ENCODE results near the gene HOXC9.

DNA sequence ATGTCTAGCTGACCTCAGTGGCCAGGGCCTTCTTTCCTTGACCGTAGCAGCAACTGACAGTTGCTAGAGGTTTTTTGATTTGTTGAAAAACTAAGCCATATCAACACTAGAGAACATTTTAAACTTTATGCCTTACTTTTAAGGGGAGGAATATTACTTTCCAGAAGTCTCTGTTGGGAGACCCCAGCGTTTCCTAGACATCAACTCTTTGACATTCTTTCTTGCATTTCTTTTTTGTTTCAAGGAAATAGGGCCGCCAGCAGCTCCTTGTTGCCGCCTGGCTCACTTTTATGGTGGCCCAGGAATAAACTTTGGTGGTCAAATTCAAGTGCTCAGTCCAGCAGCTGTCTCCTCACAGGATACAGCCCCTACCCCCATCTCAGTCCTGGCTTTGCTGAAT, 29.5 kb upstream of the HOXC9 start:
- TF ChIP-seq, protein P1, sequence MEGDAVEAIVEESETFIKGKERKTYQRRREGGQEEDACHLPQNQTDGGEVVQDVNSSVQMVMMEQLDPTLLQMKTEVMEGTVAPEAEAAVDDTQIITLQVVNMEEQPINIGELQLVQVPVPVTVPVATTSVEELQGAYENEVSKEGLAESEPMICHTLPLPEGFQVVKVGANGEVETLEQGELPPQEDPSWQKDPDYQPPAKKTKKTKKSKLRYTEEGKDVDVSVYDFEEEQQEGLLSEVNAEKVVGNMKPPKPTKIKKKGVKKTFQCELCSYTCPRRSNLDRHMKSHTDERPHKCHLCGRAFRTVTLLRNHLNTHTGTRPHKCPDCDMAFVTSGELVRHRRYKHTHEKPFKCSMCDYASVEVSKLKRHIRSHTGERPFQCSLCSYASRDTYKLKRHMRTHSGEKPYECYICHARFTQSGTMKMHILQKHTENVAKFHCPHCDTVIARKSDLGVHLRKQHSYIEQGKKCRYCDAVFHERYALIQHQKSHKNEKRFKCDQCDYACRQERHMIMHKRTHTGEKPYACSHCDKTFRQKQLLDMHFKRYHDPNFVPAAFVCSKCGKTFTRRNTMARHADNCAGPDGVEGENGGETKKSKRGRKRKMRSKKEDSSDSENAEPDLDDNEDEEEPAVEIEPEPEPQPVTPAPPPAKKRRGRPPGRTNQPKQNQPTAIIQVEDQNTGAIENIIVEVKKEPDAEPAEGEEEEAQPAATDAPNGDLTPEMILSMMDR (IDR thresholded peaks at IDR 0.05 in 8 of 11, conservative IDR thresholded peaks at IDR 0.05 in 3 of 11), result no peak
- no peak for TF ChIP-seq POLR2A (IDR thresholded peaks at IDR 0.05)
